Stimulated activated CD4-positive, alpha-beta T cell treated with anti-CD3 and anti-CD28 coated beads, Interleukin-1b, Interleukin-23, amount 100 ng/mL, for 24 hours (primary cell): ENCODE data around the gene PRPSAP2.
"Not testable (repeated sequence)": the region's sequence is repeated elsewhere in the genome, so short reads cannot be mapped to it uniquely, and the experiment has no call there.

Experiments
- DNase-seq, 4 experiments: peaks; one replicate each; pipeline ENCODE4 v3.0.0-alpha.2; 2020; ENCODE audit warnings: low read depth in 4 of 4, low spot score in 1 of 4

The PRPSAP2 gene

DNA sequence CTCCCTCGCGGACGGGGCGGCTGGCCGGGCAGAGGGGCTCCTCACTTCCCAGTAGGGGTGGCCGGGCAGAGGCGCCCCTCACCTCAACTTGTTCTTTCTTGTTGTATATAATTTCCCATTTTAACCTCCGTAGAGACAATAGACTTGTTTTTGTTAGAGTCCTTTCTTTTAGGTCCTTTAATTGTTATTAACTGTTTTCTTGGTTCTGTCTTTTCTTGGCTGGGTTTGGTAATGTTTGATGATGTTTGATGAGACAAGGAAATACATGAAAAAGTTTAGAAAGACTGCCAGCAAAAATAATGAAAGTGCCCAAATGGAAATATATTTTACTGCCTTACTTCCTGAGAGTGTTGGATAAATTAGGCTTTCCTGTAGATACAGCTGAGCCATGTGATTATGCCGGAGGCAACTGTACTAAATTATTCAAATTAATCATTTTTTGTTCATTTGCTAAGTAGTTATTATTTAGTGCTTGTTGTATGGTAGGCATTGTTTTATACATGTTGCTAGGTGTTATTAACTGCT lies 30.9 kb downstream of the PRPSAP2 start:
- DNase-seq: no peak

DNA sequence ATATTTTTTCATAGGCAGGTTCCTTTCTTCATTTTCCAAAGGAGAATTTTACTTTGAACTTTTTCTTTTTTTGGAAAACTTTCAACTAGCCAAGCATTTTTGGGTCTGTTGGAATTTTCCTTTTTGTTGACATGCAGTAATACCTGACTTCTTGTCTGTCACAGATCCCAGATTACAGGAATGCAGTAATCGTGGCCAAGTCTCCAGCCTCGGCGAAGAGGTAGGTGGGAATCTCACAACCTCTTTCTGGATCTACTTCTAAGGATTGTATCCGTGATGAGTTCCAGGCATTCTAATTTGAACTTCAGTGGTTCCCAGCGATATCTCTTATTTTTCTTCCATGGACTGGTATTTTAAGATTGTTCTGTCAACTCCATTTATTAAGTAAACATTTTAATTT lies 31.7 kb downstream of the PRPSAP2 start:
- no peak for DNase-seq

DNA sequence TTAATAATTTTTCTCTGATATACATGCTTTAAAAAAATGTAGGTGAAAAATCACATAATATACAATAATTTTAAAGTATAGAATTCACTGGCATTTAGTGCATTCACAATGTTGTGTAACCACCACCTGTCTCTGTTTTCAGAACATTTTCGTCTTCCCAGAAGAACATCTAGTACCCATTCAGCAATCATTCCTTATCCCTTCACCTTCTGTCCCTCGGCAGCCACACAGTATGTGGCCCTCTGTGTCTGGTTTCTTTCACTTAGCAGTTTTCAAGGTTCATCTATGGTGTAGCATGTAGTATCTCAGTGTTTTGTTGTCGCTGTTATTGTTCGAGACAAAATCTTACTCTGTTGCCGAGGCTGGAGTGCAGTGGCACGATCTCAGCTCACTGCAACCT lies 33.6 kb downstream of the PRPSAP2 start:
- DNase-seq: no peak

DNA sequence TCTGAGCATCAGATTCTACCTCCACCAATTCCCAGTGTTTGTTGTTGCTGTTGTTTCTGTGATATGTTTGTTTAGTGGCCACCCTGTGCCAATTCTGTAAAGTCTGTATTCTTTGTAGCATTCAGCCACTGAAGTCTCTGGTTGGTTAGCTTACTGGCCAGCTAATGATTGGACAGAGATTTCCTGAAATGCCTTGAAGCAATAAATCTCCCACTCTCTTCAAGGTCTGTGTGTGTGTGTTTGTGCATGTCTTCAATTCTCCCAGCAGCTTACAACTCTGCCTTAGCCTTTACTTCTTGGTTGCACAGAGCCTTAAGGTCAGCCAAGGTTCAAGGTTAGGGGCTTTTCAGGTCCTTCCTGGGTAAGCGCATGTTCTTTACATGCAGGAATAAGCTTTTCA lies 38.2 kb downstream of the PRPSAP2 start:
- no peak for DNase-seq

DNA sequence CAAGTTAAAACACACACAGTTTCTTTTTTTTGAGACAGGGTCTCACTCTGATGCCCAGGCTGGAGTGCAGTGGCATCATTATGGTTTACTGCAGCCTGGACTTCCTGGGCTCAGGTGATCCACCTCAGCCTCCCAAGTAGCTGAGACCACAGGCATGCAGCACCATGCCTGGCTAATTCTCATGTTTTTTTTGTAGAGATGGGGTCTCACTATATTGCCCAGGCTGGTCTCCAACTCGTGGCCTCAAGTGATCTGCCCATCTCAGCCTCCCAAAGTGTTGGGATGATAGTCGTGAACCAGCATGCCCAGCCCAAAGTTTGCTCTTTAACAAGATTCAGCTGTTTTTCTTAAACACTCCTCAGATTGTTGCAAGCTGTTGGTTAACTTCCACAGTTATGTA lies 39.0 kb downstream of the PRPSAP2 start:
- DNase-seq: no peak

DNA sequence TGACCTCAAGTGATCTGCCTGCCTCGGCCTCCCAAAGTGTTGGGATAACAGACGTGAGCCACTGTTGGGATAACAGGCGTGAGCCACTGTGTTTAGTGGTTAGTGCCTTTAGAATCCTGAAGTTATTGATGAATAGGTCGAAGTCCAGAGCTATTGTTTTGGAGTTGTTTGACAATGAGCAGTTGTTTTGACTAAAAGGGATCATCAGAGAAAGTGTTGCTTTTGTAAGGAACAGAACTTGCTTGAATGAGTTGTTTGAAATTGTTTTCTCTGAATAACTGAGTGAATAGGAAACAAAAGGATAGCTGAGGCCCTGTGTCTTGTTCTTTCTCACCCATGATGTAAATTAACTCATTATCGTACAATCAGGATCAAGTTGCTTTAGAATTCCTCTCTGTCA lies 46.6 kb downstream of the PRPSAP2 start:
- DNase-seq: no peak

DNA sequence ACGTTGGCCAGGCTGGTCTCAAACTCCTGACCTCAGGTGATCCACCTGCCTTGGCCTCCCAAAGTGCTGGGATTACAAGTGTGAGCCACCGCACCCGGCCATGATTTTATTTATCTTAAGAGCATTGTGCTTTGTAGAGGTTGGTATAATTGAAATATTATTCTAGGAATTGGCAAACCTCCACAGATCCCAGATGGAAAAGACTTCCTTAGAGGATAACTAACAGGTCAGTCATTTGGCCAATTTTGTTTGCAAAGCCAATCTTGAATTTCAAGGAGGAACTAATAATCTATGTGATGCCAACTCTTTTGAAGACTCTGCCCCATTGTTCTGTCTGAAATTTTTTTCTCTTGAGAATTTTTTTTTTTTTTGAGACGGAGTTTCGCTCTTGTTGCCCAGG lies 47.3 kb downstream of the PRPSAP2 start:
- DNase-seq: no peak

DNA sequence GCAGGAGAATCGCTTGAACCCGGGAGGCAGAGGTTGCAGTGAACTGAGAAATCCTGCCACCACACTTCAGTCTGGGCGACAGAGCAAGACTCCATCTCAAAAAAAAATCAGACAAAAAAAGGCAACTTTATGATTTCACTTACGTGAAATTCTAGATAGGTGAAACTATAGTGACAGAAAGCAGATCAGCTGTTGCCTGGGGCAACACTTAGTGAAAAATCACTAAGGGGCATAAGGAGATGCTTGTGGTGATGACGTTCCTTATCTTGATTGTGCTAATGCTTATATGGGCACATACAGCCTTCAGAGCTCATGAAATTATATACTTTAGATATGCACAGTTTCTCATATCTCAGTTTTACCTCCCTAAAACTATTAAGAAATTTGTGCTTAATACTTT lies 52.4 kb downstream of the PRPSAP2 start:
- DNase-seq: no peak

DNA sequence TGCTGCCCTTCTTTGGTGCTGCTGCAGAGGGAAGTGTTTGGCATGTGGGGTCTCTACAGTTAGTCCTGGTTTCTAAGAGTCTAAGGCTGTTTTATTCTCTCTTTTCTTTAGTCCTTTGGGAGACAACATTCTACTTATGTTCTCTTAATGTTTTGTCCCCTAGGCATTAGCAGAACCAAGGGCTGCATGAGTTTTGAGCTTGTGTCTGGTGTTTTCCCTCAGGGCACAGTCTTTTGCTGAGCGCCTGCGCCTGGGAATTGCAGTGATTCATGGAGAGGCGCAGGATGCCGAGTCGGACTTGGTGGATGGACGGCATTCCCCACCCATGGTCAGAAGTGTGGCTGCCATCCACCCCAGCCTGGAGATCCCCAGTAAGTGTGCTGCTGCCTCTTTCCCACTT lies 53.0 kb downstream of the PRPSAP2 start:
- no peak for DNase-seq

DNA sequence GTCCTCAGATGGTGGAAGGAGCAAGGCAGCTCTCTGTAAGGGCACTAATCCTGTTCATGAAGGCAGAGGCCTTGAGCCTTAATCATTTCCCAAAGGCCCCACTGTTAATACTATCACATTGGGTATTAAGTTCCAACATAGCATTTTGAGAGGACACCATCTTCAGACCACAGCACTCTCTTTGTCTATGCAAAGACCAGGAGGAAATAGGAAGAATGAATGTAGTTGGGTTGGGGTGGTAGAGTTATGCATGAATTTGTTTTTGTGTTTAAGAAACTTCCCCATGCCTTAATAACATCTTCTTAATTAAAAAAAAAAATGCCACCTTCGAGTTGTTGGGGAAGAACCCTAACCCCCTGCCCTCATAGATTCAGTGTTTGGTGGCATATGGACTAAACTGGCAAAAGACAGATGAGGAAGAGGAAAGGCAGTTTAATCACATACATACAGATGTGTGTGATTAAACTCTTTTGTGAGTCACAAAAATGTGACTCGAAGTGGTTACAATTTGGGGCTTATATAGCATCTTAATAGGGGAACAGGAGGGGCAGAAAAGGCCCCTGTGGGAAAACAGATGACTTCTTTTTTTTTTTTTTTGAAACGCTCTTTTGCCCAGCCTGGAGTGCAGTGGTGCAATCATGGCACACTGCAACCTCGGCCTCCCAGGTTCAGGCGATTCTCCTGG lies 59.0 kb downstream of the PRPSAP2 start:
- no peak for DNase-seq

DNA sequence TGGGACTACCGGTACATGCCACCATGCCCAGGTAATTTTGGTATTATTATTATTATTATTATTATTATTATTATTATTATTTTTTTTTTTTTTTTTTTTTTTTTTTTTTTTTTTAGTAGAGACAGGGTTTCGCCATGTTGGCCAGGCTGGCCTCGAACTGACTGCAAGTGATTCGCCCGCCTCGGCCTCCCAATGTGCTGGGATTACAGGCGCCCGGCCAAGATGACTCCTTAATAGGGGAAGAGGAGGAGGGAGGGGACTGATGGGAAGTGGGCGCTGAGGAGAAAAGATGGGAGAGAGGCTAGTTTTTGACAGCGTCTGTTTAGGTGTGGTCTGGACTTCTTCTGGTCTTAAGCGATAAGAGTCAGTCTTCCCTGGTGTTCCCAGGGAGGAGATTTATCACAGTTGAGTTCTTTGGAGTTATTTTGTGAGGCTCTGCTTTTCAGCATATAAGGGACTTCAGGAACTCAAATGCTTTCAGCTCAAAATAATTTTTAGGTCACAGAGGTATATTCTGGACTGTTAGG lies 59.6 kb downstream of the PRPSAP2 start:
- no peak for DNase-seq

DNA sequence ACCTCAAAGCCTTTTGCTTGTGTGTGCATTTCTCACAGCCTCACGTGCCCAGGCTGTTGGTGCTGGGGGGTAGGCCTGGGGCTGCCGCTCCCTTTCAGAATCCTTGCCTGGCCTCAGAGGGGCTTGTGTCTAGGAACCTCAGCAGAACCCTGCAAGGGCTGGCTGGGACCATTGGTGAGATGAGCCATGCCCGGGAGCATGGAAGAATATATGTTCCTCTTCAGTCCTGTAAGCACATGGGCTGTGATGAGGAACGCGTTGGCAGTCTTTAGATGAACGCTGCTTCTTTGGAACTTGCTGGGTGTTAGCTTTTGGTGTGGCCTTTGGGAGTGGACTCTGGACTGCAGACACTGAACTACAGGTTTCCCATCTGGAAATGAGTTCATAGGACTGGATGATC lies 62.0 kb downstream of the PRPSAP2 start:
- no peak for DNase-seq

DNA sequence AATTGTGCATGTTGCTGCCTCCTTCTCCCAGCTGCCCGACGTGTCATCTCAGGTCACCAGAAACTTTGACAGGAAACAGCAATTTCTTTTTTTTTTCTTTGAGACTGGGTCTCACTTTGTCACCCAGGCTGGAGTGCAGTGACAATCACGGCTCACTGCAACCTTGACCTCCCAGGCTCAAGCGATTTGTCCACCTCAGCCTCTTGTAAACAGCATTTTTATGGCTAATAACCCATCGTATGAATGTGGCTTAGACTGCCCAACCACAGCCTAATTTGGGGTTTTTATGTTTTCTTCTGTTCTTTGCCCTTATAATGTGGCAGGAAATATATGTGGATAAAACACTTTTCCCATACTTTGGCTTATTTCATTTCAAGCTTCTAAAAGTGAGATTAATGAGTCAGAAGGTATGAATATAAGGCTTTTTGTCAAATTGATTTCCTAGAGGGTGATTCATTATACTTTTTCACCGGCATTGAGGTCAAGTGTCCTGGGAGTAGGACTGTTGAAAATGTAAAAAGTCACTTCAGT lies 63.0 kb downstream of the PRPSAP2 start:
- no peak for DNase-seq

DNA sequence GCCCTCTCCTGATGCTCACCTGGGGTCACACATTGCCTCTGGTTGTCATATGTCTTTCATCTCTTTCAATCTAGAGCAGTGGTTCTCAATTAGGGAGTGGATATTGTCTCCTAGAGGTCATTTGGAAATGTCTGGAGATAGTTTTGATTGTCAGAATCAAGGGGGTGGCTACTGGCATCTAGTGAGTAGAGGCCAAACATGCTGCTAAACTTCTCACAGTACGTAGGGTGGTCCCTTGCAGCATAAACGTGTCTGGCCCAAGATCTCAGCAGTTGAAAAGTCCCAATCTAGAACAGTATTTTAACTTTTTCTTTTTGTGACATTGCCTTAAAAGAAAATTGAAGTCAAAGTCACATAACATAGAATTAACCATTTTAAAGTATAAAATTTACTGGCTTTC lies 63.6 kb downstream of the PRPSAP2 start:
- no peak for DNase-seq

DNA sequence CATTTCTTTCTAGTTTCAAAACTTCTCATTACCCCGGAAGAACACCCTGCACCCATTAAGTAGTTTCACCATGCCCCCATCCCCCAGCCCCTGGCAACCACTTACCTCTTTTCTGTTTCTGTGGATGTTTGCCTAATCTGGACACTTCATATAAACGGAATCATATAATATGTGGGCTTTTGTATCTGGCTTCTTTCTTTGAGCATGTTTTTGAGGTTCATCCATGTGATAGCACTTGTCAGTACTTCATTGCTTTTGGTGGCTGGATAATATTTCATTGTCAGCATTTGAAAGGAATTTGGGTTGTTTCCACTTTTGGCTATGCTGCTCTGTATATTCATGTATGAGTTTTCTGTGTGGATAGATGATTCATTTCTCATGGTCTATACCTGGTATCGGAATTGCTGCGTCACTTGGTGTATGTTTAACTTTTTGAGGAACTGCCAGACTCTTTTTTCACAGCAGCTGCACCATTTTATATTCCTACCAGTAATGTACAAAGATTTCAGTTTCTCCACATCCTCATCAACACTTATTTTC lies 64.1 kb downstream of the PRPSAP2 start:
- DNase-seq: peak in 1 of 4 experiments; percentile 15

DNA sequence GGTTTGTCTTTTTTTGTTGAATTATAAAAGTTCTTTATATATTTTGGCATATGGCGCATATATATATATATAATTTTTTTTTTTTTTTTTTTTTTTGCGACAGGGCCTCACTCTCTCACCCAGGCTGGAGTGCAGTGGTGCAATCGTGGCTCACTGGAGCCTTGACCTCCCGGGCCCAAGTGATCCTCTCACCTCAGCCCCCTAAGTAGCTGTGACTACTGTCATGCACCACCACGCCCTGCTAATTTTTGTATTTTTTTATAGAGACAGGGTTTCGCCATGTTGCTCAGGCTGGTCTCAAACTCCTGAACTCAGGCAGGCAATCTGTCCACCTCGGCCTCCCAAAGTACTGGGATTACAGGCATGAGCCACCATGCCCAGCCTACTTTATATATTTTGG lies 64.7 kb downstream of the PRPSAP2 start:
- DNase-seq: not testable (repeated sequence)

DNA sequence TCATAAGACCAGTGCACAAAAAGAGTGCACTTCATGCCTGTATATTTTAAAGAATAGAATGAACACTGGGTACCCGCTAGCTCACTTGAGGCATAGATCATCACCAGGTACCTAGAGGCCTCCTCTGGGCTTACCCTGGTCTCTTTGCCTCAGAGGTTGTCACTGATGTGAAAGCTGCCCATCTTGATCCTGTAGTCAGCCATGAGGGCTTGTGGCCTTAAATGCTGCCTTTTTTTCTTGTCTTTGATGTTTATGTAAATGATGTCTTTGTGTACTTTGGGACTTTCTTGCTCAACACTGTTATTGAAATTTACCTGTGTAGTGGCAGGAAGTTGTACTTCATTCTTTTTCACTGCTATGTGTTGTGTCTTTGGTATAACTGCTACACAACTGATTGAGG lies 67.3 kb downstream of the PRPSAP2 start:
- DNase-seq: no peak

DNA sequence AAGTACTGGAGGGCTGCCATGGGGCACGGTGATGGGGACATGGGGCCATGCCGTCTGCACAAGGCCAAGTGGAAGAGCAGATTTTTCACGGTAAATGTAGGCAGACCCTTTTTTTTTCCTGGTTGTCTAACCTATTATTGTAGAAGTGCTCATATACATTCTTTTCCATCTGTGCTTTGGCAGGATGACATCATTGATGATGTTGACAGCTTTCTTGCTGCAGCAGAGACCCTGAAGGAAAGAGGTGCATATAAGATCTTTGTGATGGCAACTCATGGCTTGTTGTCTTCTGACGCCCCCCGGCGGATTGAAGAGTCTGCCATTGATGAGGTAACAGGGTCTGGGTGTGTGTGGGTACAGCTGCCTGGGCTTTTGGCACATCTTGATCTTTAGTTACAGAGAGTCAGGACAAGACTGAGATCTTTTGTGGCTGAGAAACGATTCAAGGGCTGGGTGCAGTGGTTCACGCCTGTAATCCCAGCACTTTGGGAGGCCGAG lies 70.7 kb downstream of the PRPSAP2 start:
- DNase-seq: no peak

DNA sequence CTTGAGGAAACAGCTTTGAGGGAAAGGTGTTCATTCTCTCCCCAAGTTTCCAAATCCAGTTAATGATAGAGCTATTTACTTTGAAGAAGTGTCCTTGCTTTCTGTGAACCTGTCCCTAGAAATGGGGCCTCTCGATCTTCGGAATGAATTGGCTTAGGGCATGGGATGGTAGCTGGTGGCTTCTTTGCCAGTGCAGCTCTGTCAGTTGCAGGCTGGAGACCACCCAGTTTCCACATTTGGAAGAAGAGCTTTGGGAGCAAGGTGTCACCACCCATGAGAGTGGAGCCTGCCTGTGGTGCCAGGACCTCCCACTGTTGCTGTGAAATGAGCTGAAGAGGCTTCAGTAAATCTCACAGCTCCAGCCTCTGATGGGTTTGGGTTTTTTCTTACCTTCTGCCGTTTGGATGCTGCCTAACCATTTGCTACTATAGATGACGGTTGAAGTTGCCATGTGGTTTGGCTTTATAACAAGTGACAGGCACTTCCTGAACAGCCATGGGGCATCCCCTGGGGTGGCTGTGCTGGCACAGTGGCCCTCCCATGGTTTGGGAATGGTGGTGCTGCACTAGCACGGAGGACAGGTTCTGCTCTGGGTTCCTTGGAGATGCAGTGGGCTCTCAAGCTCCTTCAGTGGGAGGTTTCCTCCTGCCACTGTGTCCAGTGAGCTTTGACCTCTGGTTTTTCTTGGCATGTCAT lies 74.6 kb downstream of the PRPSAP2 start:
- no peak for DNase-seq

DNA sequence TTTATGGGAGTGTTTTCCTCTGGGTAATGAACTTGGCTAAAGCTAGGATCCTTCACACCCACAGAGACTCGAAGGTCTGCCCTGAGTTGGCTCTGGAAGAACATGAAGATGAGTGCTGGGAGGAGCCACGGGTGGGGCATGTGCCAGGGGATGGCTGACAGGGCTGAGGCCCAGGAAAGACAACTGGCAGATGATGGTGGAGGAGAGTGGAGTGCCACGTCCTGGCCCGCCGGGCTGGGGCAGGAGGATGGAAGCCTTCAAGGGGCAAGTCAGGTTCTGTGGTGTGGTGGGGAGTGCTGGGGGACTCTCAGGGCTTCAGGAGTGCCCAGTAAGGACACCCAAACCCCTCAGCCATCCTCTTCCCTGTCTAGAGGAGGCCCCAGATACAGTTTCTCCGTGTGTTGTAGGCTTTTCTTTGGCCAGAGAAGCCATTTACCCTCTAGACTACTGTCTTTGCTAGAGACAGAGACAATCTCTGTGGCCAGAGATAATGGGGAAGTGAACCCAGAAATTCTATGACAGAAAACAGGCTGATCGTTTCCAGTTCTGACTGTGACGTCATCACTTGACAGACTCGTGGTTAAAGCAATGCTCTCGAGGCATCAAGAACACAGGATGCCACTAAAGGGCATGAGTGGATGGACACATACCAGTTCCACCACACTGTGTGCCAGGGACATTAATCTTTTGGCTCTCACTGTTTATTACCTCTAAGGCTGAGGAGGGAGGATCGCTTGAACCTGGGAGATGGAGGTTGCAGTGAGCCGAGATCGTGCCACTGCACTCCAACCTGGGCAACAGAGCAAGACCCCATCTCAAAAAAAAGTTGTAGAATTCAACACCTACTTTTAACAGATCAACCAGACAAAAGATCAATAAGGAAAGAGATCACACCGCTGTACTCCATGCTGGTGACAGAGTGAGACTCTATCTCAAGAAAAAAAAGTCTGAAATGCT lies 75.4 kb downstream of the PRPSAP2 start:
- DNase-seq: no peak
